IPS-20b (cell line): ENCODE results near the gene OSBPL3.

Source experiments
- H3K27ac ChIP-seq: one replicate; pipeline ENCODE4 v1.5.1; 2013; ENCODE audit warnings: low read length
- H3K27me3 ChIP-seq: 2 replicates; pipeline ENCODE4 v1.6.1; 2013; ENCODE audit warnings: mild to moderate bottlenecking, low read length, inconsistent platforms; ENCODE audit not compliant: insufficient read depth
- H3K36me3 ChIP-seq: 2 replicates; pipeline ENCODE4 v1.6.1; 2013; ENCODE audit warnings: low read depth, mild to moderate bottlenecking, inconsistent platforms, low read length, moderate library complexity; ENCODE audit not compliant: insufficient read depth
- H3K4me1 ChIP-seq: 2 replicates; pipeline ENCODE4 v1.6.1; 2013; ENCODE audit warnings: mild to moderate bottlenecking, control low read depth, inconsistent platforms, low read length, moderate library complexity; ENCODE audit not compliant: insufficient read depth
- H3K4me3 ChIP-seq: 2 replicates; pipeline ENCODE4 v1.5.1; 2013; ENCODE audit warnings: mild to moderate bottlenecking, low read length, inconsistent platforms
- H3K9ac ChIP-seq: 2 replicates; pipeline ENCODE4 v1.6.1; 2013; ENCODE audit warnings: low read depth, mild to moderate bottlenecking, inconsistent platforms, low read length, moderate library complexity
- H3K9me3 ChIP-seq: 2 replicates; pipeline ENCODE4 v1.6.1; 2013; ENCODE audit warnings: mild to moderate bottlenecking, low read depth, low read length, inconsistent platforms; ENCODE audit not compliant: insufficient read depth

OSBPL3 gene

DNA sequence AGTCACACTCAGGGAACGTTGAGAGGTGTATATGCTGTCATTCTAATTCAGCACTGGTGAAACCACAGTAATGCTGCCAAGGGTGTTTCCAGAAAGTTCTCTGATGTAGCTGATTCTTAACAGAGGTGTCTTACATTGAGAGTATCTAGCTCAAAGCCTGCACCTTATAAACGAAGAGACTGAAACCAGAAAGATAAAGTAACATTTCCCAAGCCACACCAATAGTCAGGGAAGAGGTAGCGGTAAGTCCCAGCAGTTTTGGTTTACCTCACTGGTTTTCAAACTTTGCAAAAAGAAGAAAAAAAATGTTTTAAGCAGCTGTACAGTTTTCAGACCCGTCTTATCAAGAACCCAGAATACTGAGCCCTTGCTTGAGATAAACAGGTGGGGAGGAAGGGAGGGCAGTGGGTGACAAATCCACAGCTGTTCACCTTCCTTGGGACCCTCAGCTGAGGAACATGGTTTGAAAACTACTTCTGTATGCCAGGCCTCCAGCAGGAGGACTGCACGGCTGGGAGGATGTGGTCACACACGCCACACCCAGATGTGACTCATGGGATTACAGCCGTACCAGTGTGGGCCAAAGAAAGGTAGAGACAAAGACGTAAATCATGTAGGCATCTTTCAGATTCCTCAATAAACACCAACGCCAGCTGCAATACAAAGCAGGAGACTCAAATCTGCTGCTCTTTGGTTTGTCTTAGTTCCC is 158.8 kb downstream of the OSBPL3 start:
- no peaks in the 10 kb centered on the region for H3K4me1 ChIP-seq
- H3K9me3 ChIP-seq: no peaks in the 10 kb centered on the region
- H3K4me3 ChIP-seq: no peak overlapping the region
- no peak overlapping the region for H3K9ac ChIP-seq
- no peaks in the 10 kb centered on the region for H3K27me3 ChIP-seq
- H3K27ac ChIP-seq: no peak overlapping the region
- H3K36me3 ChIP-seq: no peaks in the 10 kb centered on the region

GRCh38 chr7:24820730-24821044 is 159.3 kb downstream of the OSBPL3 start:
- H3K9me3 ChIP-seq: no peaks in the 10 kb centered on the region
- H3K4me1 ChIP-seq: no peaks in the 10 kb centered on the region
- H3K27ac ChIP-seq: no peak overlapping the region
- H3K9ac ChIP-seq: no peak overlapping the region
- H3K27me3 ChIP-seq: no peaks in the 10 kb centered on the region
- H3K36me3 ChIP-seq: no peaks in the 10 kb centered on the region
- no peak overlapping the region for H3K4me3 ChIP-seq

- Histone ChIP-seq H3K36me3 (no peaks in the 10 kb centered on the region), H3K9me3 (no peaks in the 10 kb centered on the region), H3K27ac (no peak overlapping the region), H3K4me3 (no peak overlapping the region), H3K27me3 (no peaks in the 10 kb centered on the region), H3K4me1 (no peaks in the 10 kb centered on the region), H3K9ac (no peak overlapping the region)
Measured at GRCh38 chr7:24819916-24820689, 159.9 kb downstream of the OSBPL3 start.

GRCh38 chr7:24817339-24817738 is 162.6 kb downstream of the OSBPL3 start:
- no peak overlapping the region for H3K4me3 ChIP-seq
- no peak overlapping the region for H3K27ac ChIP-seq
- H3K9ac ChIP-seq: no peak overlapping the region
- no peaks in the 10 kb centered on the region for H3K9me3 ChIP-seq
- H3K4me1 ChIP-seq: no peaks in the 10 kb centered on the region
- H3K27me3 ChIP-seq: no peaks in the 10 kb centered on the region
- H3K36me3 ChIP-seq: no peaks in the 10 kb centered on the region

DNA sequence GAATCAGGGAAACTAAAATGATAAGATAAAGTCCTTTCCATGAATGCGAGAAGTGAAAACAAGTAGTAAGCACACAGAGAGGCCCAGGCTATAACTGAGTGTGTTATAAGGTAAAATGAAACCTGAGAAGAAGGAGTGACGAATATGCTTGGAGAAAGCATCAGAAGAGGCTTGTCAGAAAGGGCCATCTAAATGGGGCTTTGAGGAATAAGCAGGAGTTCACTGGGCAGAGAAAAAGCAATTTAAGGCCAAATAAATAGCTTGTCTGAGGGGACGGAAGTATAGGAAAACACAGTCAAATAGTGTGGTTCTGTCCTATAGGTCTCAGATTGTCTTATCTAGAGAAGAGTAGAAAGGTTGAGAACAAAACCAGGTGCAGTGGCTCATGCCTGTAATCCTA is 163.1 kb downstream of the OSBPL3 start:
- no peaks in the 10 kb centered on the region for H3K36me3 ChIP-seq
- no peaks in the 10 kb centered on the region for H3K4me1 ChIP-seq
- H3K27me3 ChIP-seq: no peaks in the 10 kb centered on the region
- H3K27ac ChIP-seq: no peak overlapping the region
- no peak overlapping the region for H3K9ac ChIP-seq
- no peaks in the 10 kb centered on the region for H3K9me3 ChIP-seq
- H3K4me3 ChIP-seq: no peak overlapping the region

DNA sequence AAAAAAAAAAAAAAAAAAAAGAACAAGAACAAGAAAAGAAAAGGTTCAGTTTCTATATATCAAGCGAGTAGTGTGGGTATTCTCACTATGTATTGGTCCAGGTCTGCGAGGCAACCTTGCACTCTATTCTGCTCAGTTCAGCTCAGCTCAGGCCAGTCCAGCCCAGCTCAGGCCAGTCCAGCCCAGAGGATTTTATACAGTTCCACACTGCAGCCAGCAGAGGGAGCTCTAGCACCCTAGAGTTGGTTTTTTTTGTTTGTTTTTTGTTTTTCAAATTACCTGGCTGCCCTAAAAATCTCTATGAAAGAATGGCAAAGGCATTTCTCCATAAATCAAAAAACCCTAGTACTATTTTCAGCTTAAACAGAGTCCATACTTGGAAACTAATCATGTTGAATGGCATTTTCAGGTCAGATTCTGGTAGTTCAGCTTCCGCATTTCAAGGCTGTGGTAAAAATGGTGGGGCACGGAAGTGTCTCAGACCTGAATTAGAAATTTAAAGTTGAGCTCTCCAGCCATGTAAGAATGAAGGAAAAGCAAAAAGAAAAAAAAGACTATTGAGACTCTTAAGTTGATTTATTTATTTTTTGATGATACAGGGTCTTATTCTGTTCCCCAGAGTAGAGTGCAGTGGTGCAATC is 167.6 kb downstream of the OSBPL3 start:
- Histone ChIP-seq H3K36me3 (no peaks in the 10 kb centered on the region), H3K9me3 (no peaks in the 10 kb centered on the region), H3K4me3 (no peak overlapping the region), H3K27me3 (no peaks in the 10 kb centered on the region), H3K27ac (no peak overlapping the region), H3K4me1 (no peaks in the 10 kb centered on the region), H3K9ac (no peak overlapping the region)

GRCh38 chr7:24808518-24808917 is 171.5 kb downstream of the OSBPL3 start:
- Histone ChIP-seq H3K27ac (no peak overlapping the region), H3K36me3 (peaks cover 4% of the 10 kb centered on the region; the same call in 1 of the 2 replicates), H3K4me3 (no peak overlapping the region), H3K9ac (no peak overlapping the region), H3K27me3 (no peaks in the 10 kb centered on the region), H3K4me1 (no peaks in the 10 kb centered on the region), H3K9me3 (no peaks in the 10 kb centered on the region)

DNA sequence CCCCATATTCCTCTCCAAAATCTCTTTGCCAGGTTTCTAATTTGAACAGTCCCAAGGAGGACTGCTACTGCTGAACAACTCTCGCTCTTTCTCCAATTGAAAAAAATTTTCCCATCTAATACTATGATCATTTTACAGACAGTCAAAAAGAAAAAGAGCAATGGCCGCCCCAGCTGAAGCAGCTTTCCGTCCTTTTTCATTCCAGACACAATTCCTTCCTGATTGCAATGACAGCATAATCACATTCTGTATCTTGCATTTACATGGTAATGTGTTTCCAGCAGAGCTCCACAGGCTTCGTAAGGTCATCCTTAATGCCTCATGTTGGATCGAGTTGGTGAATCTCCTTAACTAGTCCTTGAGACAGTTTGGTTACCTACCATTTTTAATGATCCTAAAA is 177.7 kb downstream of the OSBPL3 start:
- Histone ChIP-seq H3K27me3 (no peaks in the 10 kb centered on the region), H3K9me3 (no peaks in the 10 kb centered on the region), H3K9ac (no peak overlapping the region), H3K4me3 (no peak overlapping the region), H3K27ac (no peak overlapping the region), H3K36me3 (peaks cover 11% of the 10 kb centered on the region; the same call in 1 of the 2 replicates), H3K4me1 (peaks cover 7% of the 10 kb centered on the region; the same call in 1 of the 2 replicates)

GRCh38 chr7:24801883-24802282 is 178.1 kb downstream of the OSBPL3 start:
- H3K27ac ChIP-seq: no peak overlapping the region
- H3K27me3 ChIP-seq: no peaks in the 10 kb centered on the region
- H3K36me3 ChIP-seq: peaks cover 11% of the 10 kb centered on the region; the same call in 1 of the 2 replicates
- H3K9ac ChIP-seq: no peak overlapping the region
- H3K4me3 ChIP-seq: no peak overlapping the region
- no peaks in the 10 kb centered on the region for H3K9me3 ChIP-seq
- H3K4me1 ChIP-seq: peaks cover 7% of the 10 kb centered on the region; the same call in 1 of the 2 replicates

DNA sequence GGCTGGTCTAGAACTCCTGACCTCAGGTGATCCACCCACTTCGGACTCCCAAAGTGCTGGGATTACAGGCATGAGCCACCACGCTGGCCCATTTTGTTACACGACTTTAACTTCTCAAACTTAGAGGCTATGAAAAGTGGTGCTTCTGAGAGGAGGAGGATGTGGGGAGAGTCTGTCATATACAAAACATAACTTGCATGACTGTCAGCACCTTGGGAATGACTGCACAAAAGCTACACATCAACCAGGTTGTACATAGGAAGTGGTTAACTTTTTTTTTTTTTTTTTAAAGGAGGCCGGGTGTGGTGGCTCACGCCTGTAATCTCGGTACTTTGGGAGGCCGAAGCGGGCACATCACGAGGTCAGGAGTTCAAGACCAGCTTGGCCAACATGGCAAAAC is 179.3 kb downstream of the OSBPL3 start:
- Histone ChIP-seq H3K27ac (no peak overlapping the region), H3K27me3 (no peaks in the 10 kb centered on the region), H3K36me3 (peaks cover 11% of the 10 kb centered on the region; the same call in 1 of the 2 replicates), H3K9ac (no peak overlapping the region), H3K4me1 (peaks cover 7% of the 10 kb centered on the region; the same call in 1 of the 2 replicates), H3K9me3 (no peaks in the 10 kb centered on the region), H3K4me3 (no peak overlapping the region)

- Histone ChIP-seq H3K27me3 (no peaks in the 10 kb centered on the region), H3K4me1 (peaks cover 7% of the 10 kb centered on the region; the same call in 1 of the 2 replicates), H3K27ac (no peak overlapping the region), H3K9me3 (no peaks in the 10 kb centered on the region), H3K4me3 (no peak overlapping the region), H3K9ac (no peak overlapping the region), H3K36me3 (peaks cover 11% of the 10 kb centered on the region; the same call in 1 of the 2 replicates)
Measured at GRCh38 chr7:24800073-24800472, 179.9 kb downstream of the OSBPL3 start.
